ENCODE results near the gene DRAM1.

DNA sequence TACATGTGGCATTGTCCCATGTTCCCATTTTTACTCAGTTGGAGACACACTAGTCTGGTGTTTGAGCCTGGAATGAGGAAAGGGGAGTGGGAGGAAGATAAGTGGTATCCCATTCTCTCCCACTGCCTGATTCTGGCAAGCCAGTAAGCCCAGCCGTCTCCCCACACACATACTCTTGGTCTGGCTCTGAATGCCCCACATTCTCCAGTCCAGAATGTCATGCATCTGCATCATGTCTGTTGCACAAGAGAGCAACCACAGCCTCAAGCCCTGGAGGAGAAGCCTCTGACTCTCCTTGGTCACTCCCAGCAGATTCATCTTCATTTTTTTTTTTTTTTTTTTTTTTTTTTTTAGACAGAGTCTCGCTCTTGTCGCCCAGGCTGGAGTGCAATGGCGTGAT, 48.0 kb downstream of the DRAM1 start:
- TF ChIP-seq, protein P1, sequence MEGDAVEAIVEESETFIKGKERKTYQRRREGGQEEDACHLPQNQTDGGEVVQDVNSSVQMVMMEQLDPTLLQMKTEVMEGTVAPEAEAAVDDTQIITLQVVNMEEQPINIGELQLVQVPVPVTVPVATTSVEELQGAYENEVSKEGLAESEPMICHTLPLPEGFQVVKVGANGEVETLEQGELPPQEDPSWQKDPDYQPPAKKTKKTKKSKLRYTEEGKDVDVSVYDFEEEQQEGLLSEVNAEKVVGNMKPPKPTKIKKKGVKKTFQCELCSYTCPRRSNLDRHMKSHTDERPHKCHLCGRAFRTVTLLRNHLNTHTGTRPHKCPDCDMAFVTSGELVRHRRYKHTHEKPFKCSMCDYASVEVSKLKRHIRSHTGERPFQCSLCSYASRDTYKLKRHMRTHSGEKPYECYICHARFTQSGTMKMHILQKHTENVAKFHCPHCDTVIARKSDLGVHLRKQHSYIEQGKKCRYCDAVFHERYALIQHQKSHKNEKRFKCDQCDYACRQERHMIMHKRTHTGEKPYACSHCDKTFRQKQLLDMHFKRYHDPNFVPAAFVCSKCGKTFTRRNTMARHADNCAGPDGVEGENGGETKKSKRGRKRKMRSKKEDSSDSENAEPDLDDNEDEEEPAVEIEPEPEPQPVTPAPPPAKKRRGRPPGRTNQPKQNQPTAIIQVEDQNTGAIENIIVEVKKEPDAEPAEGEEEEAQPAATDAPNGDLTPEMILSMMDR (IDR thresholded peaks at IDR 0.05) = no peak
- TF ChIP-seq EZH2 (IDR thresholded peaks at IDR 0.05; ENCODE audit: borderline replicate concordance, insufficient read depth, low read depth, low read length, poor library complexity, severe bottlenecking) = no peak

Data from B cell (primary cell).